HG02588 (cell line): ENCODE results near the gene MRE11.

Source experiments
- ATAC-seq: cut with Tn5 transposase; IDR thresholded peaks from one replicate; pipeline ENCODE4 v1.9.1; 2021; ENCODE audit warnings: mild to moderate bottlenecking, moderate library complexity; ENCODE audit not compliant: unreplicated experiment

Gene MRE11

DNA sequence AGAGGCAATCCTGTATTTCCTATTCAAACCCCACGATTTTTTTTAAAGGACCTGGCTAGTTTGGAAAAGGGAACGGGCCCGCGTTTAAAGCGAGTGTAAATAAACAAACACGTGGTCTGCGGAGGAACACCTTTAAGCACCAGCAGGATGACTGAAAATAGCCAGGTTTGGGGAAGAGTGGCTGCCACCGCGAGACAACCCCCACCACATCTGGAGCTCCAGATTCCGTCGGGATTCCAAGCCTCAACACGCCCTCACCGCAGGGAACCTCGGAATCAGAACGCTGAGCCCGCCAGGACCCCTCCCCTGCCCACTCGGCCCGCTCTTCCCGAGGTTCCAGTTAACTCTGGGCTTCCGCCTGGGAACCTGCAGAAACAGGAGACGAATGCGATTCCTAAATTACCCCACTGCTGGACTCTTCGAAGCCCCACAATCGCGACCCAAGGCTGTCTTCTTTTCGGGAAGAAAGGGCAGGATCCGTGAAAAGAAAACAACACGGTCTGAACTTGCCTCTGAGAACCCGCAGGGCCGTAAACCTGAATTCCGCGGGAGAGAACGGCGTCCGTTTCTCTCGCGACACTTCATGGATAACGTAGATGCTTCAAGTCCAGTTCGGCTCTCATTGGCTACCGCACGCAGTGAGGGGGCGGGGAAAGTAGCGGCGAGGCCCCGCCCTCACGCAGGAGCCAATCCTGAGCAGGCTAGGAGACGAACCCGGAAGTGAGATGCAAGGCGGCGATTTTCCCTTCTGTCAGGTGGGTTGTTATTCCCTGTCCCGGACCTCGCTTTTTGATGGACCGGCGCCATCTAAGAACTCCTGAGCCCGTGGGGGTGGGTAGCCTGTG lies at the start of gene MRE11, which contains the start of gene ANKRD49:
Gene MRE11, minus strand, starts transcription at position 564 of the 845 bp plus-strand sequence. CDS start 1,043 bp downstream, outside the sequence.
Gene ANKRD49, plus strand, starts transcription at position 704 of the 845 bp plus-strand sequence. CDS start 2,710 bp downstream, outside the sequence.
- ATAC-seq: peak; percentile 100

DNA sequence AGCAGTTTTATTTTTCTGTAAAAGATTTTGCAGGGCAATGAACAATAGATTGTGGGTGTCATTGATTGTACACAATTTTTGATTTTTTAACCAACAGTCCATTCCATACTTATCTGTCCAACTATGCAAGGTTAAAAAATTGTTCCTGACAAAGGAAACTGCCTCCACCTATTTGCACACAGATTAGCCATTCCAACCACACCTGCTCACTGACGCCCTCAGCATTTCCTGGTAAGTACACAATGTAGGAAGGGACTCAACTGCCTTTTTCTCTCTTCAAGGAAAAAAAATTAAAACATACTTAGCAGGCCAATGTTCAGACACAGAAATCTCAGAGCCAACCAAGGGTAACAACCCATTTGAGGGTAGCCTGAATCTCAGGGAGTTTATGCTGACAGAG lies 45.8 kb upstream of the MRE11 start:
- no peak for ATAC-seq

DNA sequence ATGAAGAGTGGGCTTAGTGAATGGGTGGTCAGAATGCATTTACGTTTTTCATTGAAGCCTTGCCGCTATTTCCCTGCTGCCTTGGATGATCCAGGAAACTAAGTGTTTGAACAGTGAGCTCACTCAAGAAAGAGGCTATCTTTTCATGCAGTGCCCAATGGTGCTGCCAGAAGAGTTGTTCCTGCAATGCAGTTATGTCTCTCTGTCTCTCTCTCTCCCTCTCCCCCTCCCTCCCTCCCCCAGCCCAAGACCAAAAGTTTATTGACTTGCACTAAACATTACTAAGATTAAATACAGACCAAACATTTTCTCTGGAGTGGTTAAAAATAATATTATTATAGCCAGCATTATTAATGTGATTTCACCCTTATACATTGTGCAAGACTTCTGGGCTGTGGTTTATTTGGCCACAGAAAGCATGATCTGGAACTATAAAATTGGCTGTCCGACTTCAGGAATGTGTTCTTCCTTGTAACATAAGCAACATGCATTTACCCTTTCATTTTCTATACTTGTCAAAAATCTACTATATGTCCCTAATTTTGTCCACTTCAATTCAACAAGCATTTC lies 43.5 kb upstream of the MRE11 start:
- ATAC-seq: no peak

DNA sequence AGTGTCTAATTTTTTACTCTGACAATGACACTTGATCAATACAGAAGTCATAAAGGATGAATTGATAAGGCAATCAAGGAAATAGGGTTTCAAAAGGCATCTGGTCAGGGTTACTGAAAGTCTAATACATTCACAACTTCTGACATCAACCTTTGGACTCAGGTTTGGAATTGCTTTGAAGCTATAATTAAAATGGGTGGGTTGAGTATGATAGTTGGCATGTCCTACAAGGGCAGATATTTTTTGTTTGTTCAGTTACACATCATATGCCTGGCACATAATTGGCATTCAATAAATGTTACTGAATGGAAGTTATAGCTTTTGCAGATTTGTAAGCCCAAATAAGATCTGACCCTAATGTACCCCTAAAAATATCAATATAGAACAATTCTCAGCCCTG lies 42.7 kb upstream of the MRE11 start:
- ATAC-seq: no peak

DNA sequence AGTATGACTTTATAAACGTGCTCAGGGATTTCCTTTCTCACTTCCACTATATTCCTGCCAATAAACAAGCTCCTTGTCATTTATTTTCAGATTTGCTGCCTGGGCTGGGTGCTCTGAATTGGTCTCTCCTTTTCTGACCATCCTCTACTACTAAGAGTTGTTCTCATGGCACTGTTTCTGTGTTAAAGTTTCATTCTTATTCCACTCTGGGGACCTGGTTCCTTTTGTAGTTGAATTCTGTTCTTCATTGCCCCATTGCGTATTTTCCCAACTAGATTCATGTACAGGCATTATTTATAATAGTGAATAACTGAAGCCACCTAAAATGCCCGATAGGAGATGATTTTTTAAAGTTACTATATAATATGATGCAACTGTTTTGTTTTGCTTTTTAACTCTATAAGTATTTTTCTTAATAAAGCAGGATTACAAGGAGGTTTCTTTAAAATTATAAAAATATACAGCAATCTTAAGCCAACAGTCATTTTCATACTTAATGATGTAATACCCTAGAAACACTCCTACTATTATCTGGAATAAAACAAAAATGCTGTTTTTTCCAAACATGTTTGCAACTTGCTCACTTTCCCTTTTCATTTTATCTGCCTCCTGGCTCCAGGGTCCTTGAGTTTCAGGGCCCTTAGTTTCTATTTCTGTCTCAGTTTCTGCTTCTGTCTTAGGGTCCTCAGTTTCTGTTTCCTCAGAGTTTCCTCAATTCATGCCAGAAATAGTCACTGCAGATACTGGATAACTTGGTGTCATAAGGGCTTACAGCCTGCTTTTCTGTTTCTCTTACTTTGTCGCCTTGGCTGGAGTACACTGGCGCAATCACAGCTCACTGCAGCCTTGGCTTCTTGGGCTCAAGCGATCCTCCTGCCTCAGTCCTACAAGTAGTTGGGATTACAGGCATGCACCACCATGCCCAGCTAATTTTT lies 40.3 kb upstream of the MRE11 start:
- no peak for ATAC-seq

DNA sequence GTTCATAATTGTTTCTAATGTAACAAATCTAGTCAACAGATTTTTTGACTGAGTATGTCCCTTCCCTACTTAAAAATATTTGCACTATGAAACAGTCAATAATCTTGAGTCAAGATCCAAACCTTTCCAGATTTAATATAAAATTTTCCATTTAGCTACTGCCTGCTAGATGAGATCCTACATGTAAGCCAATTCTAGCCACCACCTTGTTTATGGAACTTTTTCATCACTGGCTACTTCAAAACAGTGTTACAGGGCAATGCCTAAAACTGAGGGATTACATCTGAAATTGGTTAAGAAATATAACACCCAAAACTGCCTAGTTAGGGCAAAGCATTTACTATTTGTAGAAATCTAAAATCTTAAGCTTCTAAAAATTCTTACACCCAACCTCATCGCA lies 39.6 kb upstream of the MRE11 start:
- ATAC-seq: no peak

DNA sequence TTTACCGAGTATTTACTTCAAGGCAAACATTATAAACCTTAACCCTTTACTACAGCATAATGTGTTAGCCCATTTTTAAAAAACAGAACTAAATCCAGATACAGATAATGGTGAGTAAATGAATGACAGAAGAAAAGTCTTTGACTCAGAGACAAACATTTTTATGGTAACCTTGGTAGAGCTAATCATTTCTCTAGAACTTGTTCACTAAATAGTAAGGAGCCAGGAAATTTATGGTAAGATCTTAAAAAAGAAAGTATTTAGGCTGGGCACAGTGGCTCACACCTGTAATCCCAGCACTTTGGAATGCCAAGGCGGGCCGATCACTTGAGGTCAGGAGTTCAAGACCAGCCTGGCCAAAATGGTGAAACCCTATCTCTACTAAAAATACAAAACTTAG lies 38.6 kb upstream of the MRE11 start:
- ATAC-seq: no peak

DNA sequence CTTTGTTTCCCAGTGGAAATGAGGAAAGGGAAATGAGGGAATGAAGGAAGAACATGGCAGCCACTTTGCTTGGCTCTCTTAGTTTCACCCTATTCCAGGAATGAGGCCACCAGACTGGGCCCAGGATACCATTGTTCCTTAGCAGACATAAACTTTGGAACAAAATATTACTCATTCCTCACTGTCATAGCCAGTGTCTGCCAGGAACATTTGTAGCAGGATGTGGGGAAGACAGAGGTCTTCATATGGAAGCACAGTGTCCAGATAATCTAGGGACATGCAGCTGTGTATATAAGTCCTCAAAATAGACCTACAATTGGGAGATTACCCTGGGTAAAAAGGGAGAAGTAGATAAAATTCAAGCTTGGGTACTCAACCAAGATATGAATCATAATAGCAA lies 34.9 kb upstream of the MRE11 start:
- ATAC-seq: no peak

DNA sequence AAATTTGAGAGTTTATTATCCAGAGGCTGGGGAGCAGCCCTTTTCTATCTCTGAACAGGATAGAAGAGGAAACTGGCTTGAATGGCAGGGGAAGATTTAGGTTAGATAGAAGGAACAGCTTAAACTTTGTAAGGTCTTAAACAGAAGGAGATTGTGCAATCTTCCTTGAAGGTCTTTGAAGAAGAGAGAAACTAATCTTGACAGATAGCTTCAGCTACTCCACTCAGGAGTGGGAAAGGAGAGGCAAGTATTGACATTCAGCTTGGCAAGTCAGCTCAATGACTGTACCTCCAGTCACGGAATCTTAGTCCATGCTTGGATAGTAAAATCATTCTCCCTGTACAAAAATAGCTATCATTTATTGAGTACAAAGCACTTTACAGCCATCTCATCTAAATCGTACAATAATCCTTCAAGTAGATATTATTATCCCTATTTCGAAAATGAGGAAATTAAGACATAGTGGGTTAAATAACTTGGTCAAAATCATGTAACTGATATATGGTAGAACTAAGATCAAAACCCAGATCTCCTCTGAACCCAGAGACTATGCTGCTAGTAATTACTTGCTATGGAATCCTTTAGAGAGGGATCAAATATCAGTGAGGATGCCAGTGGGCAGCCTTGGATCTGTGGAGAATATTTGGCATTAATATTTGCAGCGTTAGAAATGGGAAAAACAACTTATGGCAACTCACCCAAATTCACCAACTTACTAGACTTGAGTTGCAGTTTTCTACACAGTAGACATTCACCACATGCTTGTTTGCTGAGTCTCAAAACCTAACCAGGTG lies 33.2 kb upstream of the MRE11 start:
- no peak for ATAC-seq

DNA sequence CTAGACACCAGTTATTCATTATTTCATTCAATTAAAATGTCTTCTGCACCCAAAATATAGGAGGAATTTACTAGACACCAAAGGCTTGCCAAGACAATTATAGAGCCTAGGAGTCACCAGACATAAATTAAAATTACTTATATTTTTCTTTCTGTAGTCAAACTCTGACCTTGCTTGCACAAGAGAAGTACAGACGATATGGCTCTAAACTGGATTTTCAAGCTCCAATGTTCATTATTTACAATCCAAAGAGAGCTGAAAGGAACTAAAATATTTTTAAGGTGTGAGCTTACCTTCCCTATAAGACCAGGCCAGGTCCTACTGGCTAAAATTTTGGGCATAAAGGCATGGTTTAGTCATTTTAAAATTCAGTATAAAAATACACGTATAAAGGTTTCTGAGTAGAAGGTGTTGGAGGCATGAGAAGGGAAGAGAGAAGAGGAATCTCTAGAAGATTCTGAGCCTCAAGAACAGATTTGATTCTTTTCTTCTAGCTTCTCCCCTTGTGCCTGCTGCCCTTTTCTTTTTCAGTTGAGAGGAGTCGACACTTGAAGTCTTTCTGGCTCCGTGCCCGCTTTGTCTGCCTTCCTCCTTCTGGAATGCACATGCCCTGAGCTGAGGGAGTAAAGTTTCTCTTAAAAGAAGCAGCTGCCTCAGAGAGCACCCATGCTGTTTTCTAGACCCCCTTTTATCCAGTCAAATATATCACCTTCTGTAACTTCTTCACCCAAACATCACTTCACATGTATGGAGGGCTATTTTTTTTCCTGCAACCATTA lies 32.1 kb upstream of the MRE11 start:
- no peak for ATAC-seq

DNA sequence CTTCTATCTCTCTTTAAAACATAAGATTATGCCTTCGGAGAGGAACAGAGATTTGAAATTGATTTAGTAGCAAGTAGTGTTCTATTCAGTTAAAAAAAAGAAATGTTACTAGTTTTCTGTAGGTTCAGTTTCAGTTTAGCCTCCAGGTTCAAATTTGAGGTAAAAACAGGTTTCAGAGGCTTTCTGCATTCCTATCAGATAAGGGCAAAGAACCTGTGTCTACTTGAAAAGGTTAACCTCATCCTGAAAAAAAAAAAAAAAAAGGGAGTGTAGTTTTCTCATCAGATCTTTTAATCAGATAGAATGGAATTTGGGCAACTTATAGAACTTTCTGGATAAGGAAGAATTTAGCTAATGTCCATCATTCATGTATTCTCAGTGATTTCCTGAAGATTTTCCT lies 30.7 kb upstream of the MRE11 start:
- no peak for ATAC-seq

DNA sequence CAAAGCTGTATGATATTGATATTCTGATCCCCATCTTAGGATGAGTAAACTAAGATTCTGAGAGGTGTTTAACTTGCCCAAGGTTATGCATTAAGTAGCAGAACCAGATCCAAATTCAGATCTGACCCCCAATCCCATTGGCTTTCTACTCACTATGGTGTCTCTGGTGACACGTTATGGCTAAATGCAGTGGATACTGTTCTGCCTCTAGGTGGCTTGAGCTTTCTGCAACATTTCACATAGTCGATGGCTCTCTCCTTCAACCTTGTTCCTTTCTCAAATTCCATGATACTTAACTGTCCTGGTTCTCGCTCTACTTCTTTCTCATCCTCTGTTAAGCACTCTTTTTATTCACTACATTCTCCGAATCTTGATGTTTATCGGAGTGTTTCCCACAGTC lies 28.0 kb upstream of the MRE11 start:
- no peak for ATAC-seq

DNA sequence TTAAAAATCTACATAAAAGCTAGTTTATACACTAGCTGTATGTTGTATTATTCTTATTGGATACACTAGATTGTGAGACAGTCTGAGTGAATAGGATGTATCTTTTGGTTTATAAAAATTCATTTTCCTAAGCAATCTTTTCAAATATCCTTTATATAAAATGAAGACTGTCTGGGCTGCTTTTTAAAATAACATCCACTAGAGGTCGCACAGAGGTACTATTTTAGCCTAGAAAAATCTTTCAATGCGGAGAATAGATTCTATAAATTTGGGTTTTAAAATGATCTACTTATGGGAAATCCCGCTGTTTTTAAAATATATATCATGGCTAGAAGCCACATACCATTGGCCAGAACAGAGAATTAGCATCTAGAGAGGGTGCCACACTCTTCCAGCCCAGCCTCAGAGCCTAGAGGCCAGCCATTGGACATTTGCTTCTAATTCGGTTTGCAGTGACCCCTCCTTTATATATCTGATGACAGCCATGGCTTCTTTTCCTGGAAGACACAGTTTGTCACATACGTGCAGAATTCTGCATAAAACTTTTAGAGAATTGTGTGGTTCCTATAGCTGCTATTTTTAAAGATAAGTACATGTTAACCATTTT lies 25.9 kb upstream of the MRE11 start:
- peak; percentile 49 for ATAC-seq

DNA sequence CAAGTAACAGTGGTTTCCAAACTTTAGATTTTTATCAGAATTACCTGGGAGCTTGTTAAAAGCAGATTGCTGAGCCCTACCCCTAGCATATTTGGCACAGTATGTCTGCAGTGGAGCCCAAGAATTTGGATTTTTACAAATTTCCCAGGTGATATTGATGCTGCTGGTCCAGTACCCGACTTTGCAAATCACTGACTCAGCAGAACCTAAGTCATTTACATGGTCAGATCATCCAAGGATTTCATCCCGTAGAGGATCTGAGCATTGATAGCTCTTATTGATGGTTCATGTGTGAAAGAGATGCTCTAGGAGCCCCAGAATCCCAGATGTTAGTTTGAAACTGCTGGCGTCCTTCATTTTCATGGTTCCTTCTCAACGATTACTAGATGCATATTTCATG lies 24.7 kb upstream of the MRE11 start:
- no peak for ATAC-seq

DNA sequence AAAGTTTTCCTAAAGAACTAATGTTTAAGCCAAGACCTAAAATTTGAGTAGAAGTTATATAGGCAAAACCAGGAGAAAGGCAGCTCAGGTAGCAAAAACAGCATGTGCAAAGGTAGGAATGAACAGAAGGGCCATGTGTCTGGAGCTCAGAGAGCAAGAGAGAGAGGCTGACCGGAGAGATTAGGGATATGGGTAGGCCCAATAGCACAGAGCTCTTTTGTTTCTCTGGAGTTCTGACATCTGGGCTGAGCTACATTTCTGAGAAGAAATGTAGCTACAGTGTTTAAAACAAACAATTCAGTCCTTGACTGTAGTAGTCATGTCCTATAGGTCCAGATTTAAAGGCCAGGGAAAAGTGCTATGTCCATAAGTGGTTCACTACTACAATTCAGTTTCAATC lies 23.1 kb upstream of the MRE11 start:
- no peak for ATAC-seq

DNA sequence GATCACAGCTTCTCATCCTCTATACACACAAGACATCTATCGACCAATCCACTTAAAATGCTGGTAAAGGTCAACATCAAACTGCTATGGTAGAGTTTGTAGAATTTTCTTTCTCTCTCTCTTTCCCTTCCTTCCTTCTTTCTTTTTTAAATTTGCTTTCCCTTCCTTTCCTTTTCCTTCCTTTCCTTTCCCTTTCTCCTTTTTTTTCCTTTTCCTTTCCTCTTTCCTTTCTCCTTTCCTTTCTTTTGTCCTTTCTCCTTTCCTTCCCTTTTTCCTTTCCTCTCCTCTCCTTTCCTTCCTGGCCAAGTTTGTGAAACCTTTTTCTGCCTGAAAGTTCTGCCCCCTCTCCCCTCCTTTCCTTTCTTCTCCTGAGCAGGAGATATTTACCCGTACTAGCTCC lies 21.8 kb upstream of the MRE11 start:
- no peak for ATAC-seq

DNA sequence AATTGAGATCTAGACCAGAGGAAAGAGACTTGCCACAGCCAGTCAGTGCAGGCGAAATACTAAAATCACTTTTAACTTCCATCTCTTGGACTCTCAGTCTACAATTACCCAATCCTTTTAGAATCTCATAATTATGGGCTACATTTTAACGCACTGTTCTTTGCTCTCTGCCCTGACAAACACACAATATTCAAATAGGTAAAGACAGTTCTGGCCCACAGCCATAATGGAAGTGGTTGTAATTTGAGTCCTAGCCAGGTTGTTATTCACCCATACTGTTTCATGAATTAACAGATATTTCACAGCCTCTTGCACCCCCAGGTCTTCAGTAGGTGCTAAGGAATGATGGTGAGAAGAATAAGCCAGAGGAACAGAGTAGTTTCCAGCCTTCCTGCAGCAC lies 19.4 kb upstream of the MRE11 start:
- peak; percentile 12 for ATAC-seq

DNA sequence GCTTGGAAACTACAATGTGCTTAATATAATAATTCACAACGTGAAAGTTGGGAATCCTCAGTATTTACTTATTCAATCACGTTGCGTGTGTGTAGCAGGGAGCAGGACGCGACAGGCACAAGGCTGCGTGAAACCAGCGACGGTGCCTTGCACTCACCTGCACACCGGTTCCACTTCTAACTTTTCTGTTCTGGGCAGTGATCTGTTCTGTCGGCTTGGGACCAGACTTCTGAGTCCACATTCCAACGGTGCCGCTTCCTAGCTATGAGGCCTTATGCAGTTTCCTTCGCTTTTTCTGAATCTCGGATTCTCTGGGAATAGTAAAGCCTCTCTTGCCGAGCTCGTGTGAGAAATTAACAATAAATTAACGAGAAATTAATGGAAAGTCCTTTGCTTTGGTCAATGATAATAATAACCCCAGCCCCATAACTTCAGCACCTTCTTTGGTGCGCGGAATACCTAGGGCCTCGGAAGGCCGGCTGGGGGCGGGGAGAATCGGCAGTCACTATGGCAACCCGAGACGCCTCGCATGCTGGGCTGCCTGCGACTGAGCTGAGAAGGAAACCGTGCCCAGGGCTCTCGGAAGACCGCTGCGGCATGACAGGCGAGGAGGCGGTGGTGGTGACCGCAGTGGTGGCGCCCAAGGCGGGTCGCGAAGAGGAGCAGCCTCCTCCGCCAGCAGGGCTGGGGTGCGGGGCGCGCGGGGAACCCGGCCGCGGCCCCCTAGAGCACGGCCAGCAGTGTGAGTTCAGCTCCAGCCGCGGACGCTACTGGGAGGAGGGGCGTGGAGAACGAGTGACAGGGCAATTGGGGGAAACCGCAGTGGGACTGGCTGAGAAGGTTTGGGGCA lies 18.5 kb upstream of the MRE11 start, which contains the start of gene C11orf97:
Gene C11orf97, plus strand, starts transcription at position 530 of the 850 bp plus-strand sequence. Its CDS starts 68 bp downstream, at position 598.
- ATAC-seq: peak; percentile 90
